Loucy (cell line): ENCODE measurements around the gene TNFRSF9.

Experiments
- H2AFZ ChIP-seq: fragments of 200-600 bp; sonication (generic); 2 replicates; pipeline ENCODE4 v1.6.0; 2016; ENCODE audit warnings: antibody characterized with exemption, mild to moderate bottlenecking, low read length, moderate library complexity
- H3F3A ChIP-seq: fragments of 200-600 bp; 2 replicates; pipeline ENCODE4 v1.6.0; 2016; ENCODE audit warnings: antibody characterized with exemption, low read depth, mild to moderate bottlenecking
- H3K27me3 ChIP-seq: fragments of 200-600 bp; sonication (generic); 2 replicates; pipeline ENCODE4 v1.6.1; 2014; ENCODE audit warnings: low read length, mild to moderate bottlenecking; ENCODE audit not compliant: insufficient read depth, poor library complexity, severe bottlenecking
- H3K36me3 ChIP-seq: fragments of 200-600 bp; sonication (generic); 2 replicates; pipeline ENCODE4 v1.6.1; 2016; ENCODE audit warnings: low read length; ENCODE audit not compliant: insufficient read depth
- H3K4me1 ChIP-seq: fragments of 200-600 bp; sonication (generic); 2 replicates; pipeline ENCODE4 v1.5.1; 2014; ENCODE audit warnings: low read length, mild to moderate bottlenecking; ENCODE audit not compliant: insufficient read depth, poor library complexity, severe bottlenecking
- H3K4me2 ChIP-seq: fragments of 200-600 bp; sonication (generic); 2 replicates; pipeline ENCODE4 v1.6.0; 2014; ENCODE audit warnings: antibody characterized with exemption, low read length, low read depth, mild to moderate bottlenecking; ENCODE audit not compliant: poor library complexity, severe bottlenecking
- H3K4me3 ChIP-seq: fragments of 200-600 bp; sonication (generic); 2 replicates; pipeline ENCODE4 v1.5.1; 2014; ENCODE audit warnings: low read length, mild to moderate bottlenecking, mixed read lengths; ENCODE audit not compliant: poor library complexity, severe bottlenecking
- H3K79me2 ChIP-seq: fragments of 200-600 bp; sonication (generic); 2 replicates; pipeline ENCODE4 v1.6.1; 2014; ENCODE audit warnings: low read length; ENCODE audit not compliant: insufficient read depth
- H3K9ac ChIP-seq: fragments of 200-600 bp; sonication (generic); 2 replicates; pipeline ENCODE4 v1.6.0; 2014; ENCODE audit warnings: mild to moderate bottlenecking, low read depth, low read length, moderate library complexity; ENCODE audit not compliant: poor library complexity, severe bottlenecking
- H3K9me2 ChIP-seq: fragments of 200-600 bp; sonication (generic); replicated peaks from 2 replicates; pipeline ENCODE4 v1.6.1; 2016; ENCODE audit warnings: low read depth, low read length, mixed read lengths
- H3K9me3 ChIP-seq: fragments of 200-600 bp; sonication (generic); 2 replicates; pipeline ENCODE4 v1.6.1; 2014; ENCODE audit warnings: mild to moderate bottlenecking, antibody characterized with exemption, low read length, low read depth; ENCODE audit not compliant: insufficient read depth
- H4K20me1 ChIP-seq: fragments of 200-600 bp; sonication (generic); 2 replicates; pipeline ENCODE4 v1.6.0; 2014; ENCODE audit warnings: antibody characterized with exemption, low read length, mild to moderate bottlenecking; ENCODE audit not compliant: insufficient read depth, poor library complexity, severe bottlenecking
- CTCF ChIP-seq: fragments of 200-600 bp; sonication (generic); conservative IDR thresholded peaks from 2 replicates; pipeline ENCODE4 v1.5.1; 2014; ENCODE audit warnings: mild to moderate bottlenecking, antibody characterized with exemption, low read length
- EZH2phosphoT487 ChIP-seq: fragments of 200-600 bp; IDR thresholded peaks from 2 replicates; pipeline ENCODE4 v1.6.1; 2018; ENCODE audit warnings: antibody characterized with exemption, mild to moderate bottlenecking, moderate library complexity, borderline replicate concordance

Gene TNFRSF9

GRCh38 chr1:7940745-7941436 lies at the start of gene TNFRSF9:
TSS of gene TNFRSF9 (minus strand) at chr1:7940839. CDS start at chr1:7939994, 845 bp downstream.
- no peak for TF ChIP-seq EZH2phosphoT487
- no peak for TF ChIP-seq CTCF
- H3K36me3 ChIP-seq = no peaks in the 10 kb centered on the region
- H4K20me1 ChIP-seq = no peaks in the 10 kb centered on the region
- no peak within 1 kb of the TSS; the same call in 1 of the 2 replicates for H2AFZ ChIP-seq
- H3K9me2 ChIP-seq = no peaks in the 10 kb centered on the region
- no peaks in the 10 kb centered on the region for H3F3A ChIP-seq
- H3K4me1 ChIP-seq = peaks cover 11% of the 10 kb centered on the region
- no peaks in the 10 kb centered on the region for H3K79me2 ChIP-seq
- no peaks in the 10 kb centered on the region for H3K27me3 ChIP-seq
- no peak within 1 kb of the TSS for H3K9ac ChIP-seq
- H3K4me2 ChIP-seq = no peak within 1 kb of the TSS
- no peak within 1 kb of the TSS for H3K4me3 ChIP-seq
- H3K9me3 ChIP-seq = no peaks in the 10 kb centered on the region

GRCh38 chr1:7989762-7990428 lies 49.3 kb upstream of the TNFRSF9 start:
- H3K4me2 ChIP-seq = no peak overlapping the region
- no peaks in the 10 kb centered on the region for H3K79me2 ChIP-seq
- H3K4me1 ChIP-seq = no peaks in the 10 kb centered on the region
- H3K27me3 ChIP-seq = no peaks in the 10 kb centered on the region
- H3K36me3 ChIP-seq = peaks cover 35% of the 10 kb centered on the region; the same call in 1 of the 2 replicates
- H3K4me3 ChIP-seq = no peak overlapping the region
- H4K20me1 ChIP-seq = no peaks in the 10 kb centered on the region
- no peaks in the 10 kb centered on the region for H3F3A ChIP-seq
- no peaks in the 10 kb centered on the region for H3K9me2 ChIP-seq
- TF ChIP-seq CTCF (no peak), EZH2phosphoT487 (no peak)
- H3K9me3 ChIP-seq = no peaks in the 10 kb centered on the region
- no peak overlapping the region for H3K9ac ChIP-seq
- H2AFZ ChIP-seq = no peak overlapping the region

GRCh38 chr1:7988576-7988975 lies 47.9 kb upstream of the TNFRSF9 start:
- H3K4me2 ChIP-seq = no peak overlapping the region
- no peaks in the 10 kb centered on the region for H3K9me2 ChIP-seq
- H3K36me3 ChIP-seq = peaks cover 48% of the 10 kb centered on the region; the same call in 1 of the 2 replicates
- H3K27me3 ChIP-seq = no peaks in the 10 kb centered on the region
- H3K9ac ChIP-seq = no peak overlapping the region
- H3K4me1 ChIP-seq = no peaks in the 10 kb centered on the region
- no peak overlapping the region for H3K4me3 ChIP-seq
- H3K79me2 ChIP-seq = no peaks in the 10 kb centered on the region
- no peaks in the 10 kb centered on the region for H4K20me1 ChIP-seq
- no peaks in the 10 kb centered on the region for H3F3A ChIP-seq
- no peak overlapping the region for H2AFZ ChIP-seq
- no peak for TF ChIP-seq EZH2phosphoT487
- TF ChIP-seq CTCF = no peak
- H3K9me3 ChIP-seq = no peaks in the 10 kb centered on the region
